ENCODE measurements around the gene C2CD2L.

DNA sequence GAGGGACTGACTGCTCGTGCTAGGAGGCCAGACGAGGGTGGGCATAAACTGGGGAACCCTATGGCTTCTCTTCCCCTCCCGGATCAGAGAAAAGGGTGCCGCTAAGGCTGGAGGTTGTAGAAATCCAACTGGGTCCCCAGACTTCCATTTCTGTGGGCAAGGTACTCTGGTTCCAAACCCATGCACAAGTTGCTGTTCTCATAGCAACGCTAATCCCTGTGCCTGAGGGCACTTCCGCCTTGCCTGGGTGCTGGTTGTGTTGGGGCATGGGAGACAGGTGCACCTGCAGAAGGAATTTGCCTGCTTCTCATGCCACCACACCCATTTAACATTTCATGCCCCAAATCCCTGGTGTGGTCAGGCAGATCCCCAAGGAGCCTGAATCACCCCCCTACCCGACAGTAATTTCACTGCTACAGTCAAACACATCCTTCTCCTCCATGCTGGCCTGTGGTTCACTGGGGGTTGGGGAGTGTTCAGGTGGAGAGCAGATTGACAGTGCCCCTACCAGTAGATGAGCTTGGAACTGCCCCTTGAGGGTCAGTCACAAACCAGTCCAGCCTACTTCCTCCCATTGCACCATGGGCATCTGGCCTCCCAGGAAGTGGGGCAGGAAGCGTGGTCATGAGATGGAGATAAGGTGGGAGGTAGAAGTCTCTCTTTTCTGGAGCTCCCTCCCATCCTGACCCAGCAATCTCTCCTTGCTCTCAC is 1.2 kb downstream of the C2CD2L start:
- no peak for TF ChIP-seq CTCF (conservative IDR thresholded peaks at IDR 0.05; ENCODE audit: low read length)
- TF ChIP-seq EZH2phosphoT487 (IDR thresholded peaks at IDR 0.05; ENCODE audit: borderline replicate concordance): no peak

Data from Loucy (cell line).